ENCODE measurements around the gene PILRB. TPM values are rescaled to one million over a fixed set of nuclear protein-coding genes. Genes with fewer than 3 reads are reported as not detected.
A peak's percentile ranks its signal among the peaks of the same experiment; 100 is the strongest.
"Not testable (repeated sequence)": the region's sequence is repeated elsewhere in the genome, so short reads cannot be mapped to it uniquely, and the experiment has no call there.

The PILRB gene
- 10 to 100 TPM; 11.3 to 19.2 (median 13.4) TPM for total RNA-seq
- polyA plus RNA-seq, result 10 to 100 TPM; 11.2 to 17.9 (median 16.4) TPM
- long read RNA-seq, donor 1, result 0 reads
- long read RNA-seq, donor 2, partial matches to known transcripts, result 1 of 9 reads
- long read RNA-seq, donor 2, other reads (novel, unspliced or antisense), result 7 of 9 reads

GRCh38 chr7:100358027-100358856 is at the start of gene PILRB:
TSS of gene PILRB (plus strand) at chr7:100358117. CDS start at chr7:100358303, 186 bp downstream.
- no peak within 1 kb of the TSS for H3K4me3 ChIP-seq
- 79 to 92% (median 81%) methylated on average over 10 to 11 of the region's 11 CpGs for WGBS, 3 donors
- intact Hi-C loops (cut with DNase I), result loop anchor here in 1 of 2 donors (5.0 kb wide), 1 partner anchor 34 kb away; no protein-coding TSS in a partner anchor
- DNase-seq (peak in 1 of 2 donors; percentile 43), ATAC-seq (peak in 2 of 4 donors; percentile 14 to 26)
- peaks cover 8 to 99% of the 10 kb centered on the region in 2 donors for H3K36me3 ChIP-seq (ENCODE audit: insufficient read depth in 1 of 2, low read depth in 1 of 2)
- H3K27me3 ChIP-seq (ENCODE audit: insufficient read depth in 3 of 3, low read length in 2 of 3), result no peaks in the 10 kb centered on the region
- H3K4me1 ChIP-seq, result no peaks in the 10 kb centered on the region
- no peak within 1 kb of the TSS for H3K27ac ChIP-seq
- H3K9me3 ChIP-seq, result no peaks in the 10 kb centered on the region
- TF ChIP-seq, protein P1, sequence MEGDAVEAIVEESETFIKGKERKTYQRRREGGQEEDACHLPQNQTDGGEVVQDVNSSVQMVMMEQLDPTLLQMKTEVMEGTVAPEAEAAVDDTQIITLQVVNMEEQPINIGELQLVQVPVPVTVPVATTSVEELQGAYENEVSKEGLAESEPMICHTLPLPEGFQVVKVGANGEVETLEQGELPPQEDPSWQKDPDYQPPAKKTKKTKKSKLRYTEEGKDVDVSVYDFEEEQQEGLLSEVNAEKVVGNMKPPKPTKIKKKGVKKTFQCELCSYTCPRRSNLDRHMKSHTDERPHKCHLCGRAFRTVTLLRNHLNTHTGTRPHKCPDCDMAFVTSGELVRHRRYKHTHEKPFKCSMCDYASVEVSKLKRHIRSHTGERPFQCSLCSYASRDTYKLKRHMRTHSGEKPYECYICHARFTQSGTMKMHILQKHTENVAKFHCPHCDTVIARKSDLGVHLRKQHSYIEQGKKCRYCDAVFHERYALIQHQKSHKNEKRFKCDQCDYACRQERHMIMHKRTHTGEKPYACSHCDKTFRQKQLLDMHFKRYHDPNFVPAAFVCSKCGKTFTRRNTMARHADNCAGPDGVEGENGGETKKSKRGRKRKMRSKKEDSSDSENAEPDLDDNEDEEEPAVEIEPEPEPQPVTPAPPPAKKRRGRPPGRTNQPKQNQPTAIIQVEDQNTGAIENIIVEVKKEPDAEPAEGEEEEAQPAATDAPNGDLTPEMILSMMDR (IDR thresholded peaks at IDR 0.05), result no peak

GRCh38 chr7:100318329-100318728 is 39.6 kb upstream of the PILRB start:
- H3K27ac ChIP-seq; intact Hi-C loops (cut with DNase I): not testable (repeated sequence)

GRCh38 chr7:100321648-100322047 is 36.3 kb upstream of the PILRB start:
- ATAC-seq; DNase-seq; H3K4me3 ChIP-seq; H3K9me3 ChIP-seq; H3K27ac ChIP-seq; H3K27me3 ChIP-seq (ENCODE audit: insufficient read depth in 3 of 3, low read length in 2 of 3); intact Hi-C loops (cut with DNase I); H3K4me1 ChIP-seq: not testable (repeated sequence)
- H3K36me3 ChIP-seq (ENCODE audit: insufficient read depth in 1 of 2, low read depth in 1 of 2), result peaks cover 0 to 17% of the 10 kb centered on the region in 2 donors
- 99 to 100% (median 100%) methylated on average over 1 of the region's 1 CpG for WGBS, 3 donors

More at GRCh38 chr7:100318329-100318728, 39.6 kb upstream of the PILRB start:
- H3K27me3 ChIP-seq (ENCODE audit: insufficient read depth in 3 of 3, low read length in 2 of 3); H3K4me1 ChIP-seq; H3K9me3 ChIP-seq; DNase-seq; H3K36me3 ChIP-seq (ENCODE audit: insufficient read depth in 1 of 2, low read depth in 1 of 2); H3K4me3 ChIP-seq; ATAC-seq: not testable (repeated sequence)
- WGBS, 3 donors, result 86 to 95% (median 90%) methylated on average over 3 to 4 of the region's 5 CpGs

- H3K27me3 ChIP-seq (ENCODE audit: insufficient read depth in 3 of 3, low read length in 2 of 3); H3K9me3 ChIP-seq; H3K4me3 ChIP-seq; intact Hi-C loops (cut with DNase I); H3K27ac ChIP-seq; DNase-seq; H3K4me1 ChIP-seq; ATAC-seq: not testable (repeated sequence)
- WGBS, 3 donors, result 80 to 89% (median 85%) methylated on average over 8 to 11 of the region's 13 CpGs
- H3K36me3 ChIP-seq (ENCODE audit: insufficient read depth in 1 of 2, low read depth in 1 of 2), result peaks cover 0 to 38% of the 10 kb centered on the region in 2 donors
These were observed 33.7 kb upstream of the PILRB start for GRCh38 chr7:100324194-100324593.

GRCh38 chr7:100325671-100326070 is 32.2 kb upstream of the PILRB start:
- intact Hi-C loops (cut with DNase I); H3K27ac ChIP-seq; H3K4me1 ChIP-seq; H3K27me3 ChIP-seq (ENCODE audit: insufficient read depth in 3 of 3, low read length in 2 of 3); ATAC-seq; DNase-seq; H3K9me3 ChIP-seq; H3K4me3 ChIP-seq: not testable (repeated sequence)
- WGBS, 3 donors, result 85 to 89% (median 85%) methylated on average over 9 of the region's 9 CpGs
- peaks cover 0 to 49% of the 10 kb centered on the region in 2 donors for H3K36me3 ChIP-seq (ENCODE audit: insufficient read depth in 1 of 2, low read depth in 1 of 2)

DNA sequence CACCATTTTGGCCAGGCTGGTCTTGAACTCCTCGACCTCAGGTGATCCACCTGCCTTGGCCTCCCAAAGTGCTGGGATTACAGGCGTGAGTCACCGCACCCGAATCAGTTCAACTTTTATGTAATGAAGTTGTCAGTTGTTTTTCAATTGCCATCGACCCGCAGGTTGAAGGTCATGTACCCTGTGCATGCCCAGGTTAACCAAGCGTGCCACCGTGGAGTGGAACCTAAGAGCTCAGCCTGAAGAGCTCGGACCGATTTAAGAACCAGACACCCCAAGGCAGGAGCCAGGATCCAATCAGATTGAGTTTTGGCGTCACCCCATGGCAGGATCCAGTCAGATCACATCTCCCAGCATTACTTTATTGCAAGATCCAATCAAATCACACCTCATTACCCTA is 31.0 kb upstream of the PILRB start:
- not testable (repeated sequence) for DNase-seq

DNA sequence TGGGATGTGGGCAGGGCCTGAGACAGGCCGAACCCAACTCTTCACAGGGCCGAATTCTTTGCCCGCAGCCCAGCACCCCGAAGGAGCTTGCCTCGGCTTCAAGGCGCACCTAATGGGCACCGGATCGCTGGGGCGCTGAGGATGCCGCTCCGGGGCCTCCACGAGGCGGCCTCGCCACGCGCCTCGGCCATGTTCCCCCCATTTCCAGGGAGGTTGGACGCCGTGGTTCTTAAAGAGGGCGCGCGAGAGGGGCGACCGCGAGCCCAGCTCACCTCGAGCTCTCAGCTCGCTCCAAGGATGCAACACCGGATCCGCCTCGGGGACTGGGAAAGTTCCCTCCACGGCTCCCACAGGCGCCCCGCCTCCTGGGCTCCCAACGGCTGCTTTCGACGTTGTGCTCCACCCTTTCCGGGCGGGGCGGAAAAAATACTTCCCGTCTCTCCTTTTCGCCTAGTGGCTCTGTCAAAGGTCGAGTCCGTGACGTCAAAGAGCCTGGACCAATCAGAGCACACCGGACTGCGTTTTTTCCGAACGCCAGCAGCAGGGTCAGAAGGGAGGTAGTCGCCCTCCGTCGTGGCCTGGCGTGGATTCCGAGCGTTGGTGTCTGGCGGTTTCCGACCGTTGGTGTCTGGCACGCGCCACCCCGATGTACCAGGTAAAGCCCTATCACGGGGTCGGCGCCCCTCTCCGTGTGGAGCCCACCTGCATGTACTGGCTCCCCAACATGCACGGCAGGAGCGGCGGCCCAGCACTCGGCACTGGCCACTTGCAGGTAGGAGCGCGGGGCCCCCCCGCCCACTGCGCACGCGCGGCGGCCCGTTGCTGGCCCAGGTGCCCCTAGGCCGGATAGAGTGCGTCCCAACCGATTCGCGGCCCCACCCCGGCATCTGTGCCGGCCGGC is 22.1 kb upstream of the PILRB start:
- DNase-seq (peak; percentile 94 to 96), ATAC-seq (peak; percentile 99 to 100 (median 99))
- intact Hi-C loops (cut with DNase I); H3K9me3 ChIP-seq; H3K27me3 ChIP-seq (ENCODE audit: insufficient read depth in 3 of 3, low read length in 2 of 3): not testable (repeated sequence)
- WGBS, 3 donors, result 0% methylated on average over 61 to 80 of the region's 85 CpGs
- H3K27ac ChIP-seq, result peak overlapping the region; percentile 98
- peak overlapping the region; percentile 93 for H3K4me3 ChIP-seq
- H3K36me3 ChIP-seq (ENCODE audit: insufficient read depth in 1 of 2, low read depth in 1 of 2), result peaks cover 0 to 43% of the 10 kb centered on the region in 2 donors
- H3K4me1 ChIP-seq, result peaks cover 12% of the 10 kb centered on the region

More for the DNA sequence above, 31.0 kb upstream of the PILRB start:
- 94 to 97% (median 95%) methylated on average over 10 of the region's 11 CpGs for WGBS, 3 donors
- intact Hi-C loops (cut with DNase I); H3K9me3 ChIP-seq; ATAC-seq; H3K4me1 ChIP-seq; H3K4me3 ChIP-seq; H3K27ac ChIP-seq; H3K27me3 ChIP-seq (ENCODE audit: insufficient read depth in 3 of 3, low read length in 2 of 3): not testable (repeated sequence)
- H3K36me3 ChIP-seq (ENCODE audit: insufficient read depth in 1 of 2, low read depth in 1 of 2), result peaks cover 0 to 61% of the 10 kb centered on the region in 2 donors

DNA sequence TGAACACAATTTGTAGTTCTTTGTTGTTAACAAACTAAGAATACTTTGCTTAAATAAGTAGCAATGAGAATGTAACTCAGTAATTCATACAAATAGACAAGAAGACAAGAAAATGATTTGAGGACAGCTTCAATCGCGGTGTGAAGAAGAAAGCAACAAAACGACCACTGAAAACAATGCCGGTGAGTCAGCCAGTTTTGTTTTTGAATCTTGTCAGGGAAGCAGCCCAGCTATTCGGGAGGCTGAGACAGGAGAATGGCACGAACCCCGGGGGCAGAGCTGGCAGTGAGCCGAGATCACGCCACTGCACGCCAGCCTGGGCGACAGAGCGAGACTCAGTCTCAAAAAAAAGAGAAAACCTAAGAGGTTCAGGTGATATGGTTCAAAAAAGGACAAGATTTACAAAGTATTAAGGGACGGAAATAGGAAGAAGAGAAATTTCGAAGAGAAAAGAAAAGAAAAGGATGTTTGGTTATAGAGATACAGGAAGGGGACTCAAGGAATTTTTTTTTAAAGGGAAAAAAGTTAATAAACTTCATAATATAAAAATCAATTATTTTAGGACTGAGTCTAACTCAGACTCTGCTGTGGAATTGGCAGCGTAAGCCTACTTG is 19.7 kb upstream of the PILRB start:
- ATAC-seq, result not testable (repeated sequence)

GRCh38 chr7:100341286-100341685 is 16.6 kb upstream of the PILRB start:
- ATAC-seq; H3K27me3 ChIP-seq (ENCODE audit: insufficient read depth in 3 of 3, low read length in 2 of 3); H3K9me3 ChIP-seq; H3K4me3 ChIP-seq; DNase-seq: not testable (repeated sequence)
- intact Hi-C loops (cut with DNase I), result loop anchor here (10.0 kb wide), 3 partner anchors 66 to 126 kb away; partner anchors contain the start of gene PVRIG (in 1 of the 2)
- peak overlapping the region; percentile 36 for H3K27ac ChIP-seq
- WGBS, 3 donors, result 71 to 81% (median 80%) methylated on average over 6 of the region's 6 CpGs
- H3K36me3 ChIP-seq (ENCODE audit: insufficient read depth in 1 of 2, low read depth in 1 of 2), result peaks cover 0 to 66% of the 10 kb centered on the region in 2 donors
- peaks cover 29% of the 10 kb centered on the region for H3K4me1 ChIP-seq

More for the DNA sequence above, 19.7 kb upstream of the PILRB start:
- peaks cover 0 to 46% of the 10 kb centered on the region in 2 donors for H3K36me3 ChIP-seq (ENCODE audit: insufficient read depth in 1 of 2, low read depth in 1 of 2)
- DNase-seq; intact Hi-C loops (cut with DNase I); H3K9me3 ChIP-seq; H3K4me3 ChIP-seq; H3K27me3 ChIP-seq (ENCODE audit: insufficient read depth in 3 of 3, low read length in 2 of 3): not testable (repeated sequence)
- H3K27ac ChIP-seq, result peak overlapping the region; percentile 98
- 82 to 87% (median 83%) methylated on average over 15 of the region's 15 CpGs for WGBS, 3 donors
- H3K4me1 ChIP-seq, result peaks cover 18% of the 10 kb centered on the region

Data from psoas muscle (tissue), 8 donors.